ENCODE results near the gene CAVIN1. TPM values are rescaled to one million over a fixed set of nuclear protein-coding genes. Genes with fewer than 3 reads are reported as not detected.

The CAVIN1 gene
- total and polyA plus RNA-seq, 2 experiments from 2014 or later = 18.1 to 35.7 TPM

DNA sequence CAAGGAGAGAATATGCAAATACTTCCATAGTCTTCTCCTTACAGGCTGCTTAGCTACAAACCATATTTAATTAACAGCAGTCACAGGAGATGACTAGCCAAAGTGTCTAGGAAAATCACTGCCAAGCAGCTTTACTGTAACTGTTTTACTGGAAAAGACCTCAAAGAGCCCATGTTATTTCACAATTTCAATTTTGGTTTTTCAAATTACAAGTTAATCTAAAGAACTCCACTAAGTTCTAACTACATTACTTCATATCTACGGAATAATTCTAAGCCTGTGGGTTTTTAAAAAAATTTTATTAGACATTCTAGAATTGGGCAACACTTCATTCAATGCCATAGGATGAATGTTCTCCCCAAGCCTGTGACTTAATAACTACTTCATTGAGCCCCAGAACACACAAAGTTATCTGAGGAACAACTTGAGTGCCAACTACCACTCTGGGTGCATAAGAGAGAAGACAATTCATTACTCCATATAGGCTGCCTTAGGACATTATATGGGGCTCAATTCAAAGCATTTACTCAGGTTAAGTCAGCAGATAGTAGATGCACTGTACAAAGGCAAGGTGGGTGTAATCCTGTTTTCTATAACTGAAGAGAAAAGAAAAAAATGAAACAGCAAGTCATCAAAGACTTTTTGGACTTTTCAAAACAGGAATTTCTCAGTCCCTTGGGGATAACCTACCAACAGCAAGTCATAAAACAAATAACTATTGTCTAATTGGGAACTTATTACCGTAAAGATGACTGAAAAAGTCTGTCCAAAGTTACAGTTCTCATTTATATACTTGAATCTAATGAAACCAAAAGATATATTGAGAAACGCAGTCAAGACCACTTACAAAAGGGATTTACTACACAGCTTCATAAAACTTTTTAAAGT is 67.9 kb downstream of the CAVIN1 start:
- H3K27me3 ChIP-seq (ENCODE audit: insufficient read depth) = no peaks in the 10 kb centered on the region
- H4K20me1 ChIP-seq (replicated peaks; ENCODE audit: insufficient read depth) = peaks cover 12% of the 10 kb centered on the region; the same call in 1 of the 2 replicates
- TF ChIP-seq POLR2AphosphoS5 (IDR thresholded peaks at IDR 0.05; ENCODE audit: low read depth) = no peak
- TF ChIP-seq, protein P1, sequence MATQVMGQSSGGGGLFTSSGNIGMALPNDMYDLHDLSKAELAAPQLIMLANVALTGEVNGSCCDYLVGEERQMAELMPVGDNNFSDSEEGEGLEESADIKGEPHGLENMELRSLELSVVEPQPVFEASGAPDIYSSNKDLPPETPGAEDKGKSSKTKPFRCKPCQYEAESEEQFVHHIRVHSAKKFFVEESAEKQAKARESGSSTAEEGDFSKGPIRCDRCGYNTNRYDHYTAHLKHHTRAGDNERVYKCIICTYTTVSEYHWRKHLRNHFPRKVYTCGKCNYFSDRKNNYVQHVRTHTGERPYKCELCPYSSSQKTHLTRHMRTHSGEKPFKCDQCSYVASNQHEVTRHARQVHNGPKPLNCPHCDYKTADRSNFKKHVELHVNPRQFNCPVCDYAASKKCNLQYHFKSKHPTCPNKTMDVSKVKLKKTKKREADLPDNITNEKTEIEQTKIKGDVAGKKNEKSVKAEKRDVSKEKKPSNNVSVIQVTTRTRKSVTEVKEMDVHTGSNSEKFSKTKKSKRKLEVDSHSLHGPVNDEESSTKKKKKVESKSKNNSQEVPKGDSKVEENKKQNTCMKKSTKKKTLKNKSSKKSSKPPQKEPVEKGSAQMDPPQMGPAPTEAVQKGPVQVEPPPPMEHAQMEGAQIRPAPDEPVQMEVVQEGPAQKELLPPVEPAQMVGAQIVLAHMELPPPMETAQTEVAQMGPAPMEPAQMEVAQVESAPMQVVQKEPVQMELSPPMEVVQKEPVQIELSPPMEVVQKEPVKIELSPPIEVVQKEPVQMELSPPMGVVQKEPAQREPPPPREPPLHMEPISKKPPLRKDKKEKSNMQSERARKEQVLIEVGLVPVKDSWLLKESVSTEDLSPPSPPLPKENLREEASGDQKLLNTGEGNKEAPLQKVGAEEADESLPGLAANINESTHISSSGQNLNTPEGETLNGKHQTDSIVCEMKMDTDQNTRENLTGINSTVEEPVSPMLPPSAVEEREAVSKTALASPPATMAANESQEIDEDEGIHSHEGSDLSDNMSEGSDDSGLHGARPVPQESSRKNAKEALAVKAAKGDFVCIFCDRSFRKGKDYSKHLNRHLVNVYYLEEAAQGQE (IDR thresholded peaks at IDR 0.05; ENCODE audit: unreplicated experiment) = no peak
- no peak for TF ChIP-seq ZNF331 (CRISPR knock-in tag; IDR thresholded peaks at IDR 0.05; ENCODE audit: low read depth)
- no peak for TF ChIP-seq CREB1 (CRISPR knock-in tag; IDR thresholded peaks at IDR 0.05; ENCODE audit: low read depth)
- TF ChIP-seq JUNB (IDR thresholded peaks at IDR 0.05; ENCODE audit: unreplicated experiment) = no peak
- TF ChIP-seq ZNF114 (CRISPR knock-in tag; IDR thresholded peaks at IDR 0.05) = no peak
- TF ChIP-seq, protein P2, sequence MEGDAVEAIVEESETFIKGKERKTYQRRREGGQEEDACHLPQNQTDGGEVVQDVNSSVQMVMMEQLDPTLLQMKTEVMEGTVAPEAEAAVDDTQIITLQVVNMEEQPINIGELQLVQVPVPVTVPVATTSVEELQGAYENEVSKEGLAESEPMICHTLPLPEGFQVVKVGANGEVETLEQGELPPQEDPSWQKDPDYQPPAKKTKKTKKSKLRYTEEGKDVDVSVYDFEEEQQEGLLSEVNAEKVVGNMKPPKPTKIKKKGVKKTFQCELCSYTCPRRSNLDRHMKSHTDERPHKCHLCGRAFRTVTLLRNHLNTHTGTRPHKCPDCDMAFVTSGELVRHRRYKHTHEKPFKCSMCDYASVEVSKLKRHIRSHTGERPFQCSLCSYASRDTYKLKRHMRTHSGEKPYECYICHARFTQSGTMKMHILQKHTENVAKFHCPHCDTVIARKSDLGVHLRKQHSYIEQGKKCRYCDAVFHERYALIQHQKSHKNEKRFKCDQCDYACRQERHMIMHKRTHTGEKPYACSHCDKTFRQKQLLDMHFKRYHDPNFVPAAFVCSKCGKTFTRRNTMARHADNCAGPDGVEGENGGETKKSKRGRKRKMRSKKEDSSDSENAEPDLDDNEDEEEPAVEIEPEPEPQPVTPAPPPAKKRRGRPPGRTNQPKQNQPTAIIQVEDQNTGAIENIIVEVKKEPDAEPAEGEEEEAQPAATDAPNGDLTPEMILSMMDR (conservative IDR thresholded peaks at IDR 0.05; ENCODE audit: low read depth in 2 of 2) = no peak
- no peaks in the 10 kb centered on the region for H3K36me3 Mint-ChIP-seq (ENCODE audit: low read depth)
- H3K79me2 ChIP-seq (replicated peaks; ENCODE audit: insufficient read depth) = peaks cover 93% of the 10 kb centered on the region
- no peaks in the 10 kb centered on the region for H3K36me3 ChIP-seq (ENCODE audit: insufficient read depth)
- no peaks in the 10 kb centered on the region for H3K9me2 ChIP-seq (ENCODE audit: insufficient read depth)
- H3K27ac ChIP-seq (ENCODE audit: low read depth) = peak overlapping the region; percentile 35; the same call in 1 of the 2 replicates
- peaks cover 7% of the 10 kb centered on the region for H3K4me1 Mint-ChIP-seq
- no peak overlapping the region for H3K4me3 Mint-ChIP-seq
- no peaks in the 10 kb centered on the region for H3K9me3 Mint-ChIP-seq
- H3K27me3 Mint-ChIP-seq (ENCODE audit: insufficient read depth, low read depth, poor library complexity) = peaks cover 3% of the 10 kb centered on the region
- ATAC-seq (no peak), DNase-seq (ENCODE audit: low spot score) (no peak)
- no peaks in the 10 kb centered on the region for H3K4me1 ChIP-seq (ENCODE audit: insufficient read depth)
- H3K4me2 ChIP-seq = no peak overlapping the region
- no peak overlapping the region for H3K27ac Mint-ChIP-seq
- H2AFZ ChIP-seq = no peak overlapping the region
- H3K4me3 ChIP-seq = no peak overlapping the region
- no peaks in the 10 kb centered on the region; the same call in 1 of the 2 replicates for H3F3A ChIP-seq (replicated peaks; ENCODE audit: low read depth)

Small RNA genes lying within 50 kb of the gene (small RNA-seq; reads per million reads assigned to genes)
- not detected for gene RNU7-97P (ENCODE audit: low replicate concordance)

Other genes starting within 250 kb of the CAVIN1 start
- 0.08 and 0.49 TPM in 2 replicates for gene KCNH4, start 242.1 kb downstream of the CAVIN1 start, total RNA-seq (2014; rRNA removed; shearing (Covaris generic))
- 0.05 and 0.08 TPM in 2 replicates for gene KCNH4, start 242.1 kb downstream of the CAVIN1 start, polyA plus RNA-seq (2016; fragmentation: Nextera tagmentation; extraction: Ambion mirVana)
- not detected in 2 replicates for gene HCRT, start 237.8 kb downstream of the CAVIN1 start, total RNA-seq (2014; rRNA removed; shearing (Covaris generic))
- 0.70 TPM in 1 of 2 replicates, not detected in the other for gene HCRT, start 237.8 kb downstream of the CAVIN1 start, polyA plus RNA-seq (2016; fragmentation: Nextera tagmentation; extraction: Ambion mirVana)
- 6.4 and 13.8 TPM in 2 replicates for gene GHDC, start 228.8 kb downstream of the CAVIN1 start, total RNA-seq (2014; rRNA removed; shearing (Covaris generic))
- 3.0 and 4.0 TPM in 2 replicates for gene GHDC, start 228.8 kb downstream of the CAVIN1 start, polyA plus RNA-seq (2016; fragmentation: Nextera tagmentation; extraction: Ambion mirVana)
- gene STAT5B, start 146.9 kb downstream of the CAVIN1 start, total RNA-seq (2014; rRNA removed; shearing (Covaris generic)) = 47.1 and 60.5 TPM in 2 replicates
- 13.9 and 14.3 TPM in 2 replicates for gene STAT5B, start 146.9 kb downstream of the CAVIN1 start, polyA plus RNA-seq (2016; fragmentation: Nextera tagmentation; extraction: Ambion mirVana)
- gene STAT5A, start 134.8 kb downstream of the CAVIN1 start, total RNA-seq (2014; rRNA removed; shearing (Covaris generic)) = 14.6 and 18.1 TPM in 2 replicates
- 2.3 and 2.4 TPM in 2 replicates for gene STAT5A, start 134.8 kb downstream of the CAVIN1 start, polyA plus RNA-seq (2016; fragmentation: Nextera tagmentation; extraction: Ambion mirVana)
- 78.0 and 83.2 TPM in 2 replicates for gene STAT3, start 34.8 kb downstream of the CAVIN1 start, total RNA-seq (2014; rRNA removed; shearing (Covaris generic))
- gene STAT3, start 34.8 kb downstream of the CAVIN1 start, polyA plus RNA-seq (2016; fragmentation: Nextera tagmentation; extraction: Ambion mirVana) = 41.7 and 49.5 TPM in 2 replicates
- 42.3 and 42.8 TPM in 2 replicates for gene ATP6V0A1, start 35.6 kb upstream of the CAVIN1 start, total RNA-seq (2014; rRNA removed; shearing (Covaris generic))
- 23.9 and 25.8 TPM in 2 replicates for gene ATP6V0A1, start 35.6 kb upstream of the CAVIN1 start, polyA plus RNA-seq (2016; fragmentation: Nextera tagmentation; extraction: Ambion mirVana)
- gene NAGLU, start 113.0 kb upstream of the CAVIN1 start, total RNA-seq (2014; rRNA removed; shearing (Covaris generic)) = 21.9 and 31.2 TPM in 2 replicates
- 12.0 and 13.0 TPM in 2 replicates for gene NAGLU, start 113.0 kb upstream of the CAVIN1 start, polyA plus RNA-seq (2016; fragmentation: Nextera tagmentation; extraction: Ambion mirVana)
- gene HSD17B1, start 129.7 kb upstream of the CAVIN1 start, total RNA-seq (2014; rRNA removed; shearing (Covaris generic)) = 0.97 and 1.7 TPM in 2 replicates
- gene HSD17B1, start 129.7 kb upstream of the CAVIN1 start, polyA plus RNA-seq (2016; fragmentation: Nextera tagmentation; extraction: Ambion mirVana) = 1.7 and 1.8 TPM in 2 replicates
- 60.1 and 62.0 TPM in 2 replicates for gene COASY, start 138.9 kb upstream of the CAVIN1 start, total RNA-seq (2014; rRNA removed; shearing (Covaris generic))
- gene COASY, start 138.9 kb upstream of the CAVIN1 start, polyA plus RNA-seq (2016; fragmentation: Nextera tagmentation; extraction: Ambion mirVana) = 72.1 and 77.5 TPM in 2 replicates
- gene MLX, start 143.8 kb upstream of the CAVIN1 start, total RNA-seq (2014; rRNA removed; shearing (Covaris generic)) = 23.3 and 34.1 TPM in 2 replicates
- 28.8 and 33.2 TPM in 2 replicates for gene MLX, start 143.8 kb upstream of the CAVIN1 start, polyA plus RNA-seq (2016; fragmentation: Nextera tagmentation; extraction: Ambion mirVana)
- gene PSMC3IP, start 154.5 kb upstream of the CAVIN1 start, total RNA-seq (2014; rRNA removed; shearing (Covaris generic)) = 14.7 and 18.5 TPM in 2 replicates
- gene PSMC3IP, start 154.5 kb upstream of the CAVIN1 start, polyA plus RNA-seq (2016; fragmentation: Nextera tagmentation; extraction: Ambion mirVana) = 29.5 and 32.7 TPM in 2 replicates
- gene RETREG3, start 186.1 kb upstream of the CAVIN1 start, total RNA-seq (2014; rRNA removed; shearing (Covaris generic)) = 35.4 and 38.2 TPM in 2 replicates
- 8.0 and 10.5 TPM in 2 replicates for gene RETREG3, start 186.1 kb upstream of the CAVIN1 start, polyA plus RNA-seq (2016; fragmentation: Nextera tagmentation; extraction: Ambion mirVana)
- 82.8 and 101 TPM in 2 replicates for gene TUBG1, start 186.4 kb upstream of the CAVIN1 start, total RNA-seq (2014; rRNA removed; shearing (Covaris generic))
- 110 and 117 TPM in 2 replicates for gene TUBG1, start 186.4 kb upstream of the CAVIN1 start, polyA plus RNA-seq (2016; fragmentation: Nextera tagmentation; extraction: Ambion mirVana)
- gene TUBG2, start 236.0 kb upstream of the CAVIN1 start, total RNA-seq (2014; rRNA removed; shearing (Covaris generic)) = 15.3 and 18.2 TPM in 2 replicates
- gene TUBG2, start 236.0 kb upstream of the CAVIN1 start, polyA plus RNA-seq (2016; fragmentation: Nextera tagmentation; extraction: Ambion mirVana) = 16.5 and 19.0 TPM in 2 replicates

Measured in GM23338 (cell line).